Activated T-cell treated with anti-CD3 and anti-CD28 coated beads, Interleukin-2, amount 50 U/mL, for 48 hours (primary cell): ENCODE data around the gene CUBN.

Experiments used
- DNase-seq, 2 experiments: peaks; one replicate each; pipeline ENCODE4 v3.0.0-alpha.2; 2020

Gene CUBN

GRCh38 chr10:17066807-17067206 lies 62.8 kb downstream of the CUBN start:
- no peak for DNase-seq

- DNase-seq: no peak
Measured at GRCh38 chr10:17066000-17066399, 63.6 kb downstream of the CUBN start.

- DNase-seq: no peak
Measured at GRCh38 chr10:17065273-17065672, 64.3 kb downstream of the CUBN start.

GRCh38 chr10:17064435-17064834 lies 65.2 kb downstream of the CUBN start:
- no peak for DNase-seq

GRCh38 chr10:17062955-17063484 lies 66.6 kb downstream of the CUBN start:
- no peak for DNase-seq

GRCh38 chr10:17062493-17062892 lies 67.1 kb downstream of the CUBN start:
- DNase-seq: no peak

GRCh38 chr10:17062009-17062408 lies 67.6 kb downstream of the CUBN start:
- DNase-seq: no peak

GRCh38 chr10:17061418-17061817 lies 68.2 kb downstream of the CUBN start:
- DNase-seq: no peak

GRCh38 chr10:17060289-17060688 lies 69.3 kb downstream of the CUBN start:
- no peak for DNase-seq

- no peak for DNase-seq
Measured at GRCh38 chr10:17059197-17059688, 70.4 kb downstream of the CUBN start.

GRCh38 chr10:17058093-17058492 lies 71.5 kb downstream of the CUBN start:
- no peak for DNase-seq

GRCh38 chr10:17056781-17057428 lies 72.7 kb downstream of the CUBN start:
- no peak for DNase-seq

GRCh38 chr10:17053513-17053912 lies 76.1 kb downstream of the CUBN start:
- DNase-seq: no peak

GRCh38 chr10:17053061-17053460 lies 76.5 kb downstream of the CUBN start:
- DNase-seq: no peak

- no peak for DNase-seq
Measured at GRCh38 chr10:17051851-17052250, 77.8 kb downstream of the CUBN start.

GRCh38 chr10:17049195-17049594 lies 80.4 kb downstream of the CUBN start:
- DNase-seq: no peak

GRCh38 chr10:17047908-17048307 lies 81.7 kb downstream of the CUBN start:
- no peak for DNase-seq

- DNase-seq: no peak
Measured at GRCh38 chr10:17046989-17047388, 82.6 kb downstream of the CUBN start.

- DNase-seq: no peak
Measured at GRCh38 chr10:17043586-17043985, 86.0 kb downstream of the CUBN start.

- no peak for DNase-seq
Measured at GRCh38 chr10:17041626-17042520, 87.7 kb downstream of the CUBN start.

GRCh38 chr10:17038627-17039026 lies 91.0 kb downstream of the CUBN start:
- no peak for DNase-seq

GRCh38 chr10:17037910-17038309 lies 91.7 kb downstream of the CUBN start:
- no peak for DNase-seq

- DNase-seq: no peak
Measured at GRCh38 chr10:17035446-17035845, 94.2 kb downstream of the CUBN start.
